GM12872 (cell line): ENCODE data around the gene TNFRSF18.

Source experiments
- TF ChIP-seq, protein P1 (sequence below): IDR thresholded peaks from 3 replicates; pipeline ENCODE4 v1.5.1; 2011; ENCODE audit warnings: low read depth, mild to moderate bottlenecking, low read length, moderate library complexity; ENCODE audit not compliant: insufficient read depth

Gene TNFRSF18

DNA sequence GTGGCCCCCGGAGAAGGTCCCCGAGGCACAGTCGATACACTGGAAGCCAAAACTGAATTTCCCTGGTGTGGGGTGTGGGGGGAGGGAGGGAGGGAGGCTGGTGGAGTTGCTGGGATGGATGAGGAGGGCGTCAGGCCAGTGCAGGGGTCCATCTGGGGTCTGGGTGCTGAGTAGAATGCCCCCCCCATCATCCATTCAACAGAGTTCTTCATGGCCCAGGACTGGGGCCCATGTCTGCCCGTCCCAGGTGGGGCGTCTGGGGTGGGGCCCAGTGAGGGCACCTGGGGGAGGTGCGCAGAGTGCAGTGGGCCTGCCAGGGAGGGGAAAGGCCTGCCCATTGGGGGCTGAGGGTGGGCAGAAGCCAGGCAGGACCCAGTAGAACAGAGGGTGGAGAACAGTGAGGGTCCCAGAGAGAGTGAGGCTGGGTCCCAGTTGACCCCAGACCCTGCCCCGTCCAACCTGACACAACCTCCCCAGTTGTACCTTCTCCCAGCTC, 1.9 kb downstream of the TNFRSF18 start:
- TF ChIP-seq, protein P1, sequence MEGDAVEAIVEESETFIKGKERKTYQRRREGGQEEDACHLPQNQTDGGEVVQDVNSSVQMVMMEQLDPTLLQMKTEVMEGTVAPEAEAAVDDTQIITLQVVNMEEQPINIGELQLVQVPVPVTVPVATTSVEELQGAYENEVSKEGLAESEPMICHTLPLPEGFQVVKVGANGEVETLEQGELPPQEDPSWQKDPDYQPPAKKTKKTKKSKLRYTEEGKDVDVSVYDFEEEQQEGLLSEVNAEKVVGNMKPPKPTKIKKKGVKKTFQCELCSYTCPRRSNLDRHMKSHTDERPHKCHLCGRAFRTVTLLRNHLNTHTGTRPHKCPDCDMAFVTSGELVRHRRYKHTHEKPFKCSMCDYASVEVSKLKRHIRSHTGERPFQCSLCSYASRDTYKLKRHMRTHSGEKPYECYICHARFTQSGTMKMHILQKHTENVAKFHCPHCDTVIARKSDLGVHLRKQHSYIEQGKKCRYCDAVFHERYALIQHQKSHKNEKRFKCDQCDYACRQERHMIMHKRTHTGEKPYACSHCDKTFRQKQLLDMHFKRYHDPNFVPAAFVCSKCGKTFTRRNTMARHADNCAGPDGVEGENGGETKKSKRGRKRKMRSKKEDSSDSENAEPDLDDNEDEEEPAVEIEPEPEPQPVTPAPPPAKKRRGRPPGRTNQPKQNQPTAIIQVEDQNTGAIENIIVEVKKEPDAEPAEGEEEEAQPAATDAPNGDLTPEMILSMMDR, result no peak

DNA sequence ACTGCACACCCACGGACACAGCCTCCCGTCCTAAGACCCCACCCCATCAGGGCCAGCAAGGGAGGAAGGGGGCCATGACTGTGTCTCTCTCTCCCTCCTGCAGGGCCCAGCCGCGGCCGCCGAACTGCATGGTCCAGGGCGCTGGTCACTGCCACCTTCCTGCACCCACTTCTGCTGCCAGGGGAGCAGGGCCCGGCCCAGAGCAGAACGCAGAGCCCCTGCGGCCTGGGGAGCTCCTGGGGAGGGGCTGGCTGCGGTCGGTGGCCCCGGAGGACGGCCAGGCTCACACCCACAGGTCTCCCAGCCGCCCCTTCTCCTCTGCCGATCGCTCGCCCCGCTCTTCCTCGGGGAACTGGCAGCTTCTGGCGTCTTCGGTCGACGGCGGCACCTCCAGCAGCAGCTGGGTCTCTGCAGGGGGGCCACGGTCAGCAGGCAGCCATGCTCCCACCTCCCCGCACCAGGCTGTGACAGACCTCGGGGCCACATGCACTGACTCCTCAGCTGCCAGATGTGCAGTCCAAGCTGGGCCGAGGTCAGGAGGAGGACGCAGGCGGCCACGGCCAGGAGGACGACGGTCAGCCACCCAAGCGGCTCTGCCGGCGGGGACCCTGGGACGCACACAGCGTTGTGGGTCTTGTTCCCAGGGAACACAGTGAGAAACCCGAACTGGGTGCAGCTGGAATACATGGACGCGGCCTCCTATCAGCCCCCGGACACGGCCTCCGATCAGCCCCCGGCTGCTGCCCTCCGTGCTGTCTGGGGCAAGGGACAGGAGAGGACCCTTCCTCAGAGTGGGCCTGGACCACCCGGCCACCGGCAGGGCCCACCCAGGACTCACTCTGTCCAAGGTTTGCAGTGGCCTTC, 2.6 kb downstream of the TNFRSF18 start:
- TF ChIP-seq, protein P1, result no peak

DNA sequence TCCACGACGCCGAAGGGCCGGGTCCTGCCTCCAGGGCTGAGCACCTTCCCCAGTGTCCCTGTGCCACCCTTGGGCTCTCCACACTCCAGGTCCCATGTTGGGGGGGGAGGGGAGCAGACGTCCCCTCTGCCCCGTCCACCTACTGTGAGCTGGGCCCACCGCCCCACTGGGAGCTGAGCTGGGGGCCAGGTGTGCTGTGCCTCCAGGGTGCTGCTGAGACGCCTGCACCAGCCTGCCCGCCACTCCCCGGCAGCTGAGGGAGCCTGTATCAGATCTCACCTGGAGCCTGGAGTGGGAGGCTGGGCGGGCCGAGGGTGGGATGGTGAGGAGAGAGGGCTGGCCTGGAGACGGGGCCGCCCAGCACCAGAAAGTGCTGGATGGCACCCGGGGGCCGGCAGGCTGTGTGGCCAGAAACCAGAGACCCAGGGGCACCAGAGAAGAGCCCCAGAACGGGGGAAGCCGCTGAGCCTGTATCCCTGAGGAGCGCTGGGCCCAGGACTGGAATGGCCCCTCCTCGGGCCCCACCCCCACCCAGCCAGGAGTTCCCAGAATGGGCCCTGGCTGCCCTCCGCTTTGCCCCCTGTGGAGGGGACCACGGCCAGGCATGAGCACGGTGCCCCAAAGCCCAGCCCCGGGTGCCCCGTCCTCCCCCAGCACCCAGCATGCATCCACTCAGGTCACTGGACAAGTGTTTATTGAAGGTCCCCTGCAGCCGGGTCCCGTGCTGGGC, 3.4 kb downstream of the TNFRSF18 start:
- TF ChIP-seq, protein P1, result no peak

DNA sequence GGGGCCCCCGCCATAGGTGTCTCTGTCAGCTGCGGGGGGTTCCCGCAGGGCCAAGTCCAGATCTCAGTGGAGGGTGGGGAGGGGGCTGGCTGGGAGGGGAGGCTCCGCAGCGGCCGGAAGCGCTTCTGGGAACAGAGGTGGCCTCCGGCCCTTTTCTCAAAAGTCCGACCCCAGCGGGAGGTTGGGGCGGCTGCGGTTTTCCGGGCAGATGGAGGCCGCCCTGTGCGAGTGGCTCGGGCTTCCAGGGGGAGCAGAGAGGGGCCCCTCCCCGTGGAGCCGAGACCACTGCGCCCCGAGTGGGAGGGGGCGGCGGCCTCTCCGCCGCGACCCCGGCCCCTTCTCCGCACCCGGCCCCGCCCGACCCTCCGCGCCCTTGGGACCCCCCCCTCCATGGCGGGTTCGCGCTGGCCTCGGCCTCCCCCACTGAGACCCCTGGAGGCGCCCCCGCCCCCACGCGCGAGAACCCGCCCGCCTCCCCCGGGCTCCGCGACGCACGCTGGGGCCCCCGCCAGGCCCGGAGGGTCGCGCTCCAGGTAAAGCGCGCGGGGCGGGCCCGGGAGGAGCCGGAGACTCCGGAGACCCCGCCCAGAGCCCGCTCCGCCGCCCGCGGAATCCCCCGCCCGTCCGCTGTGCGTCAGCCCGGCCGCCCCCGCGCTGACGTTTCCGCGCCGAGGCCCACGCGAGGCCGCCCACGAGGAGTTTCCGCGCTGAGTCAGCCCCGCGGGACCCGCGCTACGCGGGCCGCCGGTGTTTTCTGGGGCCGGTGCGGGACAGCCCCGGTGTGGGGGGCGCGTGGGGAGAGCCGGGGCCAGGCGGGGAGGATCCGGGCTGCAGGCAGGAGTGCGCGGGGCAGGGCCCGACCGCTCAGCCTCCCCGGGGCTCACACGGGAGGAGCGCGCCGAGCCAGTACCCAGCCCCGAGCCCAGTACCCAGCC, 5.2 kb downstream of the TNFRSF18 start:
- TF ChIP-seq, protein P1, result no peak

DNA sequence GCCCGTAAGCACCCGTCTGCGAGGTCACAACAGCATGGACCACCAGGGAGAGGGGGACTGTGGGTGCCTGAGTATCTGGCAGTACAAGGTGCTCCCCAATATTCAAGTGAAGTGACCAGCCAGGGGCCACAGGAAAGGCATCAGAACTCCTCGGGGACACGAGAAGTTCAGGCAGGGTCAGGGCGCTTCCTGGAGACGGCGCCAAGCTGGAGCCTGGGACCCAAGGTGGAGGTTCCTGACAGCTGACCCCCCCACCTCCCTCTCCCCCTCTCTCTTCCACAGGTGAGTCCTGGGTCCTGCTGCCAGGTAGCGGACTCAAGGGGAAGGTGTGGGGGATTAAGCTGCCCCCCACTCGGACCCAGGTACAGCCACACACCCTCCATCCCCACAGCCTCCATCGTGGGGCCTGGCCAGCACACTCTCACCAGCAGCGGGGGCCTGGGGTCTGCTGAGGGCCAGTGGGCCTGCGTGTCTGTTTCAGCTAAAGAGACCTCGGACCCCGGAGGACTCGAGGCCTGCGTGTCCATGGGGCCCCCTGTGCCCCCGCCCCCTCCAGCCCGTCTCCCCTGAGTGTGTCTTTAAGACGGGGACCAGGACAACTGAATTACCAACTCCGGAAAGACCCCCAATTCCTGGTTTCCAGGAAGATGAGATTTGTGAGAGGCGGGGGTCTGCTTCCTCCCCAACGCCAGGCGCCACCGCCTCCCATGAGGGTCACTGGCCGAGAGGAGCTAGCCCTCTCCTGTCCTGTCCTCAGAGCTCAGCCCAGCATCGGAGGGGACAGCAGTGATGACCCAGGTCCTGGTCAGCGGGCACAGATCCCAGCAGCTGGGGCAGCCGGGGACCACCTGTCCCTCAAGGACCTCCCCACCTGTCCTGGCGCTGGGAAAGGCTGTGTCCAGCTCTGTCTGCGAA, 6.2 kb downstream of the TNFRSF18 start:
- TF ChIP-seq, protein P1, result no peak

DNA sequence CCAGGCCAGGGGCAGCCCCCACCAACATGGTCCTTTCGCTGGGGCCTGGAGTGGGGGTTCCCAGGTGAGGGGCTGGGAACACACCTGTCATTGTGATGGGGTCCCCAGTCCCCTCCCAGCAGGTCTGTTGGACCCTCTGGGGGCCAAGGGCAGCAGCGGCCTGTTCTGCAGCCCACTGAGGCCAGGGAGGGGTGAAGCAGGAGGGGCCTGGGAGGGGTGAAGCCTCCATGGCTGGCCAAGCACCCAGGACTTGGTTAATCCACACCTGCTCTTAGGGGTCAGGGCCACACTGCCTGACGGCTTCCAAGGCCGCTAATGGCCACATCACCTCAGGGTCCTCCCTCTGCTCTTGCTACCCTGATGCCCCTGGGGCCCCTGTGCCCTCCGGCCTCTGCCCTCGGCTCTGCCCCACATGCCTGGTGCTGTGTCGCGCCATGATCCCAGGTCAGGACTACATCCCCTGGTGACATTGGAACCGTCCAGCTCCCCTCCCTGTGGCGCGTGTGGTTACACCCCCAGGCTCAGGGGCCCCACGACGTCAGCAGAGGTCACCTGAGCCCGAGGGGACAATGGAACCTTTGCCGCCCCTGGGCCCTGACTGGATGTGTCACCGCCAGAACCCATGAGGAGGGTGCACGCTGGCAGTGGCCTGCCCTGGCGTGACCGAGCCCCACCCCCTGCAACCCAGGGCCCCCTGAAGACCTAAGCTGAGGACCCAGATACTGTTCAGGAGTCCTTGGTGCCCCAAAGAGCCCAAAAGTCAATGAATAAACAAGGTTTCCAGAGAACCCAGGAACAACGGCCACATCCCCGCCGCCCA, 7.0 kb downstream of the TNFRSF18 start:
- TF ChIP-seq, protein P1, result no peak
